Ovary (tissue), 9 donors: ENCODE data around the gene ZNF362. TPM values are rescaled to one million over a fixed set of nuclear protein-coding genes. Genes with fewer than 3 reads are reported as not detected.

Experiments used
- DNase-seq, 5 donors: peaks; one replicate each; pipeline ENCODE4 v3.0.0-alpha.2; 2019 to 2020
- H3K27ac ChIP-seq, 2 donors: fragments of 200-600 bp; one replicate each; pipeline versions ENCODE4 v1.5.1 to v1.8.0; 2019 to 2022
- H3K27me3 ChIP-seq: fragments of 200-600 bp; one replicate; pipeline ENCODE4 v1.8.0; 2022
- H3K36me3 ChIP-seq: fragments of 200-600 bp; sonication (generic); one replicate; pipeline ENCODE4 v1.5.1; 2019
- H3K4me1 ChIP-seq: one replicate; pipeline ENCODE4 v1.8.1; 2013; ENCODE audit warnings: mild to moderate bottlenecking, moderate library complexity; ENCODE audit not compliant: insufficient read depth
- H3K4me3 ChIP-seq: fragments of 200-600 bp; sonication (generic); one replicate; pipeline ENCODE4 v1.5.1; 2017
- H3K9me3 ChIP-seq, 2 donors: fragments of 200-600 bp in 1 of 2; sonication (generic) in 1 of 2; one replicate each; pipeline versions ENCODE4 v1.5.1 to v1.8.1; 2013 to 2019; ENCODE audit warnings: mild to moderate bottlenecking in 1 of 2, moderate library complexity in 1 of 2
- EP300 ChIP-seq: sonication (generic); formaldehyde crosslinking; IDR thresholded peaks from one replicate; pipeline ENCODE4 v1.6.1; 2017; ENCODE audit warnings: antibody characterized with exemption
- POLR2A ChIP-seq: fragments of 450-650 bp; IDR thresholded peaks from one replicate; pipeline ENCODE4 v1.6.1; 2017; ENCODE audit warnings: antibody characterized with exemption, mild to moderate bottlenecking, moderate library complexity
- WGBS, 3 donors: extraction: QIAGEN DNeasy Blood & Tissue Kit in 1 of 3; methylation state at CpG; one replicate each; pipeline versions ENCODE4 v1.1.5 to v1.1.7; 2013 to 2017; 5-methylcytosine and 5-hydroxymethylcytosine counted together
- intact Hi-C, 4 donors: fragments of 100-400 bp; cut with DNase I; formaldehyde crosslinking; loops; one replicate each; pipeline versions ENCODE4 v1.11.0 to v1.15.1; 2022 to 2023
- polyA plus RNA-seq, 2 donors: library from polyadenylated mRNA; stranded (reverse); fragments of 200-250 nt in 1 of 2; fragments of 350-450 nt in 1 of 2; fragmentation: Illumina TruSeq in 1 of 2; extraction: RNeasy Lipid Tissue Mini Kit (QIAGEN cat#74804) in 1 of 2; gene quantifications; one replicate each; pipeline ENCODE4 v1.2.3, GENCODE V29; 2013 to 2014
- total RNA-seq, 7 donors: library from RNA; depleted of rRNA in 2 of 7; stranded (reverse); fragments of >200 nt in 2 of 7; fragmentation: NEBNext Ultra II Directional in 3 of 7; extraction: Animal tissue kit (Norgen Biotek cat#: 25700) in 3 of 7; gene quantifications; one replicate each; pipeline versions ENCODE4 v1.1.0 to v1.2.4, GENCODE V29; 2016 to 2023
- TF ChIP-seq, protein P1 (sequence below), 3 donors: fragments of 450-650 bp in 2 of 3; fragments of 200-600 bp in 1 of 3; IDR thresholded peaks; one replicate each; pipeline versions ENCODE4 v1.5.1 to v1.8.0; 2016 to 2022; ENCODE audit warnings: antibody characterized with exemption in 3 of 3, mild to moderate bottlenecking in 1 of 3
- donor health status: DM: no; HTN: no; CAD: no; lungs with moderate emphysema.
- donor health status: DM: no; HTN: no; CAD: no.
- donor health status: Bipolar disorder and iron deficiency.
- donor health status: DM: yes; HTN: yes; CAD: no.
- donor health status: DM: no; HTN: no; CAD: no.
- donor health status: DM: yes; HTN: yes; CAD: no.

The ZNF362 gene
- total and polyA plus RNA-seq, 9 donors, result 8.2 to 52.6 (median 32.7) TPM

DNA sequence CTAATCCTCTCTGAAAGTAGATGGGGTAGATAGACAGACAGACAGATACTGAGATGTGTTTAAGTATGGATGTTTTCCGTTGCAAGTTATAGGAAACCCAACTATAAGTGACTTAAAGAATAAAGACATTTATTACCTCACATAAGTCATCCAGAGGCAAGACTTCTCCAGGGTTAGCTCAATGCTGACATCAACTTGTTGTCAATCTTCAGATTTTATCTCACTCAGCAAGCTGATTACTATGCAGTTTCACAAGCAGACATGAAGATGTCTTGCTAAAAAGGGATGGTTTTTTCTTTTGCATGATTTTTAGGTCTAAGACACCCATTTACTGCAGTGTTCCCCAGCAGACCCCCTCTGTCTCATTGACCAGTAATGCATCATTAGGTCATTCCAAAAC lies 30.7 kb upstream of the ZNF362 start:
- no peak for DNase-seq
- intact Hi-C loops, result no loop called here
- 71 to 85% (median 74%) methylated on average over 1 of the region's 1 CpG for WGBS, 3 donors
- peaks cover 5% of the 10 kb centered on the region for H3K4me1 ChIP-seq
- no peak overlapping the region for H3K27ac ChIP-seq
- H3K27me3 ChIP-seq, result no peaks in the 10 kb centered on the region
- TF ChIP-seq POLR2A, result no peak
- TF ChIP-seq, protein P1, sequence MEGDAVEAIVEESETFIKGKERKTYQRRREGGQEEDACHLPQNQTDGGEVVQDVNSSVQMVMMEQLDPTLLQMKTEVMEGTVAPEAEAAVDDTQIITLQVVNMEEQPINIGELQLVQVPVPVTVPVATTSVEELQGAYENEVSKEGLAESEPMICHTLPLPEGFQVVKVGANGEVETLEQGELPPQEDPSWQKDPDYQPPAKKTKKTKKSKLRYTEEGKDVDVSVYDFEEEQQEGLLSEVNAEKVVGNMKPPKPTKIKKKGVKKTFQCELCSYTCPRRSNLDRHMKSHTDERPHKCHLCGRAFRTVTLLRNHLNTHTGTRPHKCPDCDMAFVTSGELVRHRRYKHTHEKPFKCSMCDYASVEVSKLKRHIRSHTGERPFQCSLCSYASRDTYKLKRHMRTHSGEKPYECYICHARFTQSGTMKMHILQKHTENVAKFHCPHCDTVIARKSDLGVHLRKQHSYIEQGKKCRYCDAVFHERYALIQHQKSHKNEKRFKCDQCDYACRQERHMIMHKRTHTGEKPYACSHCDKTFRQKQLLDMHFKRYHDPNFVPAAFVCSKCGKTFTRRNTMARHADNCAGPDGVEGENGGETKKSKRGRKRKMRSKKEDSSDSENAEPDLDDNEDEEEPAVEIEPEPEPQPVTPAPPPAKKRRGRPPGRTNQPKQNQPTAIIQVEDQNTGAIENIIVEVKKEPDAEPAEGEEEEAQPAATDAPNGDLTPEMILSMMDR (IDR thresholded peaks at IDR 0.05), result no peak
- TF ChIP-seq EP300, result no peak
- H3K4me3 ChIP-seq, result no peak overlapping the region
- H3K9me3 ChIP-seq, result no peaks in the 10 kb centered on the region
- H3K36me3 ChIP-seq, result no peaks in the 10 kb centered on the region

DNA sequence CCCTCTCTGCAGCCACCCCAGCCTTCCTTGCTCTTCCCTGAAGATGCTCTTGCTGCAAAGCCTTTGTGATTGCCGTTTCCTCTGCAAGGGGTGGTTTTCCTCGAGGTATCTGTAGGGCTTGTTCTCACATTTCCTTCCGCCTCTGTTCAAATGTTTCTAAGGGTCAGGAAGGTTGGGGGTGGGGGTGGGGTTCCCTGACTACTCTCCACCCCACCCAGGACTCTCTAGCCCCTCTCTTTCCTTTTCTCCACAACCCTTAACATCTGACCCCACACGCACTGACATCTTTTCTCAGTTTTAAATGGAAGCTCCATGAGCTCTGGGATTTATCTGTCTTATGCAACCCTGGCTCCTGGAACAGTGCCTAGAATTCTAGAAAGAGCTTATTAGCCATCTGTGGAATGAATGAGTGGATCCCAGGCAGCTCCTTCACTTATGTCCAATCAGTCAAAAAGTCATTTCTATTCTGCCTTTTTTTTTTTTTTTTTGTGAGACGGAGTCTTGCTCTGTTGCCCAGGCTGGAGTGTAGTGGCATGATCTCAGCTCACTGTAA lies 27.3 kb upstream of the ZNF362 start:
- Histone ChIP-seq H3K9me3 (no peaks in the 10 kb centered on the region), H3K36me3 (no peaks in the 10 kb centered on the region), H3K4me1 (peaks cover 3% of the 10 kb centered on the region), H3K27ac (no peak overlapping the region), H3K4me3 (no peak overlapping the region), H3K27me3 (no peaks in the 10 kb centered on the region)
- DNase-seq, result peak in 2 of 5 donors; percentile 29 to 53
- WGBS, 3 donors, result 16 to 21% (median 17%) methylated on average over 5 of the region's 5 CpGs
- TF ChIP-seq POLR2A (no peak), EP300 (no peak)
- TF ChIP-seq, protein P1 (IDR thresholded peaks at IDR 0.05), result no peak
- intact Hi-C loops, result no loop called here

DNA sequence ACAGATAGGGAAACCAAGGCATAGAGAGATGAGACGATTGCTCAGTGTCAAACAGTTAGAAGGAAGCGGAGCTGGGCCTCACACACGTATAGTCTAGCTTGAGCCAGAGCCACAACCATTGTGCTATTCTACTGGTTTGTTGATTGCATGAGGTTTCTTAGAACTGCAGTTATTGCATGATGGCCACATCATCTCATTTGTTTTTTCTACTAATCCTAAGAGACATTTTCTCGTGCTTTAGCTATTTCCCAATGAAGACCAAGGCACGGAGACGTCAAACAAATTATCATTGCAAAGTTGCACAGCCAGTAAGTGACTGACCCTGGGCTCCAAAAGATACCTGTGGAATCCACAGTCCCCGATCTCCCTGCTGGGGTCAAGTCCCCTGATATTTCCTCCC lies 25.1 kb upstream of the ZNF362 start:
- H3K4me3 ChIP-seq, result no peak overlapping the region
- intact Hi-C loops, result no loop called here
- H3K9me3 ChIP-seq, result no peaks in the 10 kb centered on the region
- no peak overlapping the region for H3K27ac ChIP-seq
- H3K36me3 ChIP-seq, result no peaks in the 10 kb centered on the region
- TF ChIP-seq, protein P1 (IDR thresholded peaks at IDR 0.05), result no peak
- no peak for TF ChIP-seq EP300
- TF ChIP-seq POLR2A, result no peak
- H3K4me1 ChIP-seq, result peaks cover 3% of the 10 kb centered on the region
- H3K27me3 ChIP-seq, result no peaks in the 10 kb centered on the region
- 92 to 93% (median 93%) methylated on average over 7 of the region's 7 CpGs for WGBS, 3 donors
- no peak for DNase-seq

DNA sequence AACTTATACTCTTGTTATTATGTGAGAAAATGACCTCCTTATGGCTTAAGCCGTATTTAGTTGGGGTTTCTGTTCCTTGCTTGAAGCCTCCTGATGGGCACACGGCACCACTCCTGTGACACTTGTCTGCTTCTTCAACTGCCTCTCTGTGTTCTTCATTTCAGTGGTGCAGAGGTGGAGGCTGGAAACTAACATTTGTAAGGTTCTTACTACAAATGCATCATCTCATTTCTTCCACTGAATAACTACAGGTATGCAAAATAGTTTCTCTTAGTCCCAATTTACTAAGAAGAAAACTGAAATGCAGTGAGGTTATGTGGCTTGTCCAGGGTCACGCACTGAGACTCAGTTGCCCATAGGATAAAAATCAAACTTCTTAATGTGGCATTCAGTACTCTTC lies 23.6 kb upstream of the ZNF362 start:
- intact Hi-C loops, result no loop called here
- H3K27me3 ChIP-seq, result no peaks in the 10 kb centered on the region
- DNase-seq, result no peak
- peaks cover 3% of the 10 kb centered on the region for H3K4me1 ChIP-seq
- no peaks in the 10 kb centered on the region for H3K36me3 ChIP-seq
- no peak for TF ChIP-seq POLR2A
- TF ChIP-seq, protein P1 (IDR thresholded peaks at IDR 0.05), result no peak
- no peak for TF ChIP-seq EP300
- 78 to 98% (median 92%) methylated on average over 3 of the region's 3 CpGs for WGBS, 3 donors
- no peaks in the 10 kb centered on the region for H3K9me3 ChIP-seq
- H3K4me3 ChIP-seq, result no peak overlapping the region
- H3K27ac ChIP-seq, result no peak overlapping the region
